ENCODE results near the gene MRAP2. TPM values are rescaled to one million over a fixed set of nuclear protein-coding genes. Genes with fewer than 3 reads are reported as not detected.
"Not testable (repeated sequence)": the region's sequence is repeated elsewhere in the genome, so short reads cannot be mapped to it uniquely, and the experiment has no call there.

Gene MRAP2
- total RNA-seq, 4 donors from 2014 or later = 2.7 to 7.4 (median 3.7) TPM

DNA sequence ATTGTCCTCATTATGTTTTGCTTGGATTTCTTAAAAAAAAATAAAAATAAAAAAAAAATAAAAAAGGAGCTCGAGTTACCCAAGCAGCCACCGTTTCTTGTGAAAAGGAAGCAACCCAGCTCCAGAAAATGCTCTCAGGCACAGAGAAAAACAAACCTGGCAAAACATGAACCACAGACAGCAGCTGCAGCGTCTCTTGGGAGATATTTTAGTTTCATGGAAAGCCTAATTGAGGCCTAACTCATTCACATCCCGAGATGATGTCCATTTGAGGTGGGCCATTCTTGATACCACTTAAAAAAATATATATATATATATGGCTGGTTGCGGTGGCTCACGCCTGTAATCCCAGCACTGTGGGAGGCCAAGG, 13.7 kb upstream of the MRAP2 start:
- no peak for DNase-seq
- Histone ChIP-seq H3K9me3 (no peaks in the 10 kb centered on the region), H3K27me3 (no peaks in the 10 kb centered on the region), H3K27ac (no peak overlapping the region), H3K4me3 (no peak overlapping the region), H3K4me1 (peaks cover 0 to 13% (median 0%) of the 10 kb centered on the region in 4 donors), H3K36me3 (no peaks in the 10 kb centered on the region)
- no peak for TF ChIP-seq POLR2A (IDR thresholded peaks at IDR 0.05)
- no peak for TF ChIP-seq CTCF (IDR thresholded peaks at IDR 0.05)

- TF ChIP-seq POLR2A (IDR thresholded peaks at IDR 0.05) (no peak), CTCF (IDR thresholded peaks at IDR 0.05) (no peak)
- Histone ChIP-seq H3K9me3 (no peaks in the 10 kb centered on the region), H3K36me3 (no peaks in the 10 kb centered on the region), H3K27ac (no peak overlapping the region), H3K4me1 (peaks cover 0 to 13% (median 0%) of the 10 kb centered on the region in 4 donors), H3K4me3 (no peak overlapping the region), H3K27me3 (no peaks in the 10 kb centered on the region)
- DNase-seq = no peak
These were observed 11.9 kb upstream of the MRAP2 start for GRCh38 chr6:84021625-84022024.

DNA sequence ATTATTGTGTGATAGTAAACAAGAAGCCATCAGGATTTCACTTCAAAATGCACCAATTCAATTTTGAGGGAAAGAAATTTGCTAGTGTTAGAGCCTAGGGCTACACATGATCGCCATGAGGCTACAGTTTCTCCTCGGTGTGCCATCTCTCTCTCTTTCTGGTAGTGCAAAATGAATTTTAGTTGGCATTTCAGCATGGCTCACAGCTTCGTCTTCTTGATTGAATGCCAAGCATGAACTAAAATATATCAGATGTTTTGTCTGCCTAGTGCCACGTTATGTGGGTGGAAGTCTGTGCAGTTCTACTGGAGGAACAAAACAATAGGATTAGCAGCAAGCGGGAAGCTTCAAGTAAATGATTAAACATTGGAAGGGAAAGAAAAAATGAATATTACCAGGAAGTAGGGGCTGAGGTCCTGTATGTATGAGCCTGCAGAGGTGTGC, 6.8 kb upstream of the MRAP2 start:
- Histone ChIP-seq H3K27me3 (no peaks in the 10 kb centered on the region), H3K4me1 (no peaks in the 10 kb centered on the region), H3K9me3 (no peaks in the 10 kb centered on the region), H3K4me3 (peak overlapping the region in 1 of 4 donors; percentile 6), H3K27ac (peak overlapping the region in 2 of 4 donors; percentile 17 to 19), H3K36me3 (no peaks in the 10 kb centered on the region)
- TF ChIP-seq POLR2A (IDR thresholded peaks at IDR 0.05) (no peak), CTCF (IDR thresholded peaks at IDR 0.05) (no peak)
- no peak for DNase-seq

DNA sequence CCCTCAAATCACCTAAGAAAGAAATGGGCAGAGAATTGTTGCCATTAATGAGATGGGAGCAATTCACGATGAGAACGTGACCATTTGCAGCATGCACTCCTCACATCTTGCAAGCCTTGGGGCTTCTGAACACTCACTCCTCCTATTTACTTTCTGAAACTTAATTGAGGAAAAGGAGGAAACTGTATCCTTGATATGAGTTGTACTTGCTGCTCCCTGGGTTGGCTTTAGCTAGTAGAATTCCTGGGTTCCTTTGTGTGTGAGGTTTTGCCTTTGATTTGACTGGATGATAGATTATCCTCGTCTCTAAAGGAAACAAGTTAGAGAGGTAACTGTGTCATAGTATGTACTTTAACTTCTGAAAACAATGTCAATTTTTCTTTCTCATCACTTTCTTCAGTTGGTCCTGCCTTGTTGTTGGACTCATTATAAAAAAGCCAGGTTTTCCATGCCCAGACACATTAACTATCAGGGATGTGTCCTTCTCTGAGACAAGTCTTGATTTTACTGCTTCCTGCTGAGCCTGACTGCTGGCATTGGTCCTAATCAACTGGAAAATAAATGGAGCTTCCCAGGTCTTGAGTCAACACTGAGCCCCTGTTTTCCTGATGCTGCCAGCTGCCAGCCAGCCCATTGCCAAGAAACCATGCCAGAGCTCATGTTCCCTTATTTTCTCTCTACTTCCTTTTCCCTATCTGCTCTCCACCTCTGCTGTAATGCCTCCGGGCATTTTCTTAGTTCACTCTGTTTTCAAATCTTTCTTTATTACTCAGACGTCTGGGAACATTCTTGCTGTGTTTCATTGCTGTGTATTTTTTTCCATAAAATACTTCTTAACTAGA, 6.0 kb upstream of the MRAP2 start:
- Histone ChIP-seq H3K4me1 (no peaks in the 10 kb centered on the region), H3K27me3 (no peaks in the 10 kb centered on the region), H3K36me3 (no peaks in the 10 kb centered on the region), H3K4me3 (no peak overlapping the region), H3K27ac (peak overlapping the region in 1 of 4 donors; percentile 17), H3K9me3 (no peaks in the 10 kb centered on the region)
- no peak for TF ChIP-seq CTCF (IDR thresholded peaks at IDR 0.05)
- DNase-seq = no peak

DNA sequence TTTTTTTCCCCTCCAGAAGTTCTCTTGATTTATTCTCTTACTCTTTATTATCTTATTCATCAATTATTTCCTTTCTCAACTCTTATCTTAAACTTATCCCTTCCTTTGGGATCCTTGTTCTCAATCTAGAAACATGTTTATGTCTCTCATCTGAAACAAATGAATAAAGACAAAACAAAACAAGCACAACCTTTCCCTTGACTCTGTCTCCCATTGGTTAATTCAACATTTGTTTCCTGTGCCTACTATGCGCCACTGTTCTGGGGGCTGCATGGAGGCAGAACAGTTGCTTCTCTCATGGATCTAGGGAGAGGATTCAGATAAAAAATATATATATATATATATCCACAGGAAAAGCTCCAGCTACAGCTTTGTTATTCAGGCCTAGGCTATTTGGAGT, 5.2 kb upstream of the MRAP2 start:
- Histone ChIP-seq H3K4me3 (no peak overlapping the region), H3K9me3 (no peaks in the 10 kb centered on the region), H3K27me3 (no peaks in the 10 kb centered on the region), H3K4me1 (no peaks in the 10 kb centered on the region), H3K36me3 (no peaks in the 10 kb centered on the region), H3K27ac (peak overlapping the region in 1 of 4 donors; percentile 17)
- DNase-seq = no peak
- TF ChIP-seq POLR2A (IDR thresholded peaks at IDR 0.05) (no peak), CTCF (IDR thresholded peaks at IDR 0.05) (no peak)

- not testable (repeated sequence) for H3K36me3 ChIP-seq, H3K4me3 ChIP-seq, H3K9me3 ChIP-seq, H3K27ac ChIP-seq, H3K27me3 ChIP-seq, H3K4me1 ChIP-seq, DNase-seq
These were observed 1.6 kb upstream of the MRAP2 start for GRCh38 chr6:84032000-84032399.

Measured in Peyer's patch (tissue), 4 donors.